Measurements from ENCODE around the gene PPM1J. TPM values are rescaled to one million over a fixed set of nuclear protein-coding genes. Genes with fewer than 3 reads are reported as not detected.

The PPM1J gene
- total RNA-seq, 1 experiment from 2014 or later: 0.51 TPM

DNA sequence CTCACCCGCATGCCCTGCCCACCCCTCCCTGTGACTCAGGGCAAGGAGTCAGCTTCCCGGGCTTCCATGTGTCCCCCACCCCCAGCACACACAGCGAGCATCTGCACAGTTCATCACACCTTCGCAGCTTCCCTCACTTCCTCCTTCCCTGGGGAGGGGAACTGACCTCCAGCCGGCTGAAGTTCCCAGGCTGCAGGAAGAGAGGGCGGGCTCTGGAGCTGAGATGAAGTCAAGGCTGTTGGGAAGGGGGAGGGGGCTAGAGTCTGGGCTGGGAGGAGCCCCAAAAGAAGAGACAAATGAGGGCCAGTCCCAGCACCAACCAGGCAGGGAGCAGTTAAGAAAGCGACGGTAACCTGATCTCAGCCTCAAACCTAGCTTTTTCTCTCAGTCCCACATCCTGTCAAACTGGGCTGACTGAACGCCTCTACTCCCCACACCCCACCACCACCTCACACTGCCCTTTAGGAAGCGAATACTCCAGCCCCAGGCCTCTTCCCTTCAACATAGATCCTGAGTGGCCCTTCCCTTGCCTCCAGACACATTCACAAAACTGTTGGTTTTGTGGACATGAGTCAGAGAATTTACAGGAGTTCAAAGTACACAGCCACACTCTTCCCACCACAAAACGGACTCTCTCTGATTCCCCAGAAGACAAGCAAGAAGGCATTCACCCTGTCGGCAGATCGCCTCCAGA lies 10.1 kb downstream of the PPM1J start:
- Histone ChIP-seq H3K9me3 (ENCODE audit: control insufficient read depth, insufficient read depth, low read depth, low read length) (no peaks in the 10 kb centered on the region), H3K27me3 (ENCODE audit: control insufficient read depth, insufficient read depth, low read length) (no peaks in the 10 kb centered on the region), H3K4me3 (ENCODE audit: low read depth in 2 of 2, low read length in 2 of 2) (peak overlapping the region; percentile 76 to 77), H3K36me3 (ENCODE audit: control insufficient read depth, insufficient read depth, low read length) (peaks cover 2% of the 10 kb centered on the region), H3K4me1 (ENCODE audit: control insufficient read depth, insufficient read depth, low read length) (peaks cover 47% of the 10 kb centered on the region), H3K27ac (ENCODE audit: low read length) (peak overlapping the region; percentile 71)
- BruUV-seq (replicated peaks): no TSS peak
- in situ Hi-C loops (cut with HindIII; ENCODE audit: low pct_unique_long_range_greater_than_20kb, low sequenced_read_pairs): no loop called here
- intact Hi-C loops (cut with micrococcal nuclease; ENCODE audit: unreplicated experiment): no loop called here
- DNase-seq (ENCODE audit: low read depth, low spot score) (no peak), ATAC-seq (peak; percentile 60)
- TF ChIP-seq TCF7L2 (IDR thresholded peaks at IDR 0.05; ENCODE audit: low read depth, low read length) (no peak), POLR2AphosphoS5 (IDR thresholded peaks at IDR 0.05; ENCODE audit: low read depth, low read length) (no peak; the same call in 1 of the 2 replicates), SIN3A (IDR thresholded peaks at IDR 0.05; ENCODE audit: borderline replicate concordance, insufficient read depth, low read depth, low read length) (no peak)
- TF ChIP-seq, protein P1, sequence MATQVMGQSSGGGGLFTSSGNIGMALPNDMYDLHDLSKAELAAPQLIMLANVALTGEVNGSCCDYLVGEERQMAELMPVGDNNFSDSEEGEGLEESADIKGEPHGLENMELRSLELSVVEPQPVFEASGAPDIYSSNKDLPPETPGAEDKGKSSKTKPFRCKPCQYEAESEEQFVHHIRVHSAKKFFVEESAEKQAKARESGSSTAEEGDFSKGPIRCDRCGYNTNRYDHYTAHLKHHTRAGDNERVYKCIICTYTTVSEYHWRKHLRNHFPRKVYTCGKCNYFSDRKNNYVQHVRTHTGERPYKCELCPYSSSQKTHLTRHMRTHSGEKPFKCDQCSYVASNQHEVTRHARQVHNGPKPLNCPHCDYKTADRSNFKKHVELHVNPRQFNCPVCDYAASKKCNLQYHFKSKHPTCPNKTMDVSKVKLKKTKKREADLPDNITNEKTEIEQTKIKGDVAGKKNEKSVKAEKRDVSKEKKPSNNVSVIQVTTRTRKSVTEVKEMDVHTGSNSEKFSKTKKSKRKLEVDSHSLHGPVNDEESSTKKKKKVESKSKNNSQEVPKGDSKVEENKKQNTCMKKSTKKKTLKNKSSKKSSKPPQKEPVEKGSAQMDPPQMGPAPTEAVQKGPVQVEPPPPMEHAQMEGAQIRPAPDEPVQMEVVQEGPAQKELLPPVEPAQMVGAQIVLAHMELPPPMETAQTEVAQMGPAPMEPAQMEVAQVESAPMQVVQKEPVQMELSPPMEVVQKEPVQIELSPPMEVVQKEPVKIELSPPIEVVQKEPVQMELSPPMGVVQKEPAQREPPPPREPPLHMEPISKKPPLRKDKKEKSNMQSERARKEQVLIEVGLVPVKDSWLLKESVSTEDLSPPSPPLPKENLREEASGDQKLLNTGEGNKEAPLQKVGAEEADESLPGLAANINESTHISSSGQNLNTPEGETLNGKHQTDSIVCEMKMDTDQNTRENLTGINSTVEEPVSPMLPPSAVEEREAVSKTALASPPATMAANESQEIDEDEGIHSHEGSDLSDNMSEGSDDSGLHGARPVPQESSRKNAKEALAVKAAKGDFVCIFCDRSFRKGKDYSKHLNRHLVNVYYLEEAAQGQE (IDR thresholded peaks at IDR 0.05; ENCODE audit: insufficient read depth in 1 of 2, low read depth in 2 of 2, low read length in 1 of 2): no peak
- TF ChIP-seq, protein P2, sequence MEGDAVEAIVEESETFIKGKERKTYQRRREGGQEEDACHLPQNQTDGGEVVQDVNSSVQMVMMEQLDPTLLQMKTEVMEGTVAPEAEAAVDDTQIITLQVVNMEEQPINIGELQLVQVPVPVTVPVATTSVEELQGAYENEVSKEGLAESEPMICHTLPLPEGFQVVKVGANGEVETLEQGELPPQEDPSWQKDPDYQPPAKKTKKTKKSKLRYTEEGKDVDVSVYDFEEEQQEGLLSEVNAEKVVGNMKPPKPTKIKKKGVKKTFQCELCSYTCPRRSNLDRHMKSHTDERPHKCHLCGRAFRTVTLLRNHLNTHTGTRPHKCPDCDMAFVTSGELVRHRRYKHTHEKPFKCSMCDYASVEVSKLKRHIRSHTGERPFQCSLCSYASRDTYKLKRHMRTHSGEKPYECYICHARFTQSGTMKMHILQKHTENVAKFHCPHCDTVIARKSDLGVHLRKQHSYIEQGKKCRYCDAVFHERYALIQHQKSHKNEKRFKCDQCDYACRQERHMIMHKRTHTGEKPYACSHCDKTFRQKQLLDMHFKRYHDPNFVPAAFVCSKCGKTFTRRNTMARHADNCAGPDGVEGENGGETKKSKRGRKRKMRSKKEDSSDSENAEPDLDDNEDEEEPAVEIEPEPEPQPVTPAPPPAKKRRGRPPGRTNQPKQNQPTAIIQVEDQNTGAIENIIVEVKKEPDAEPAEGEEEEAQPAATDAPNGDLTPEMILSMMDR (IDR thresholded peaks at IDR 0.05): no peak
- ChIA-PET CTCF (interaction anchor here (0.7 kb wide), 1 partner anchor 8 kb away, joined by 5 read pairs; no protein-coding TSS in a partner anchor), POLR2A (interaction anchor here (0.5 kb wide), 1 partner anchor 62 kb away, joined by 3 read pairs; no protein-coding TSS in a partner anchor)

DNA sequence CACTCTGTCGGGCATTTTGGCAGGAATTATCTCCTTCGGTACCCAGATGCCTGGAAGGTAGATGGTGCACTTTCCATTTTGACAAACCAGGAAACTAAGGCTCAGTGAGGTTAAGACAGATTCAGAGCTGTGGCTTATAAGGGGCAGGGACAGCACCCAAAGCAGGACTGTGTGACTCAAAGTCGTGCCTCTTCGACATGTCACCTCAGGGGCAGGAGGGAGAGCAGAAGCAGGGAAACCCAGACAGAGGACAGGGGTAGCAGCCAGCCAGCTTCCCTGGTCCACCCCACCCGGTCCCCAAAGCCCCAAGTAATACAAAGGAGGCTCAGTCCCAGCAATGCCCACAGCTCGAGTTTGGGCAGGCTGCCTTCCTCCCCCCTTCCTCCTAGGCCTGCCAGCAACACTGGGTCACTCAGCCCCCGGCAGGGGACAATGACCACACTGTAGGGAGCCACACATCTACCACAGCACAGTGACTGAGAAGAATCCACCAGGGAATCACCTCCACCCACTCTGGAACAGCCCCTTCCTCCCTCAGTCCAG lies 10.7 kb downstream of the PPM1J start:
- Histone ChIP-seq H3K4me3 (ENCODE audit: low read depth in 2 of 2, low read length in 2 of 2) (peak overlapping the region; percentile 76 to 77), H3K9me3 (ENCODE audit: control insufficient read depth, insufficient read depth, low read depth, low read length) (no peaks in the 10 kb centered on the region), H3K27me3 (ENCODE audit: control insufficient read depth, insufficient read depth, low read length) (no peaks in the 10 kb centered on the region), H3K4me1 (ENCODE audit: control insufficient read depth, insufficient read depth, low read length) (peaks cover 53% of the 10 kb centered on the region), H3K36me3 (ENCODE audit: control insufficient read depth, insufficient read depth, low read length) (peaks cover 2% of the 10 kb centered on the region), H3K27ac (ENCODE audit: low read length) (peak overlapping the region; percentile 71)
- CTCF ChIA-PET: interaction anchor here (0.7 kb wide), 1 partner anchor 9 kb away, joined by 5 read pairs; no protein-coding TSS in a partner anchor
- POLR2A ChIA-PET: interaction anchor here (0.5 kb wide), 1 partner anchor 62 kb away, joined by 3 read pairs; no protein-coding TSS in a partner anchor
- no peak for ATAC-seq
- in situ Hi-C loops (cut with HindIII; ENCODE audit: low pct_unique_long_range_greater_than_20kb, low sequenced_read_pairs) (no loop called here), intact Hi-C loops (cut with micrococcal nuclease; ENCODE audit: unreplicated experiment) (no loop called here)
- no peak for TF ChIP-seq TCF7L2 (IDR thresholded peaks at IDR 0.05; ENCODE audit: low read depth, low read length)
- TF ChIP-seq POLR2AphosphoS5 (IDR thresholded peaks at IDR 0.05; ENCODE audit: low read depth, low read length): no peak
- TF ChIP-seq, protein P1 (IDR thresholded peaks at IDR 0.05; ENCODE audit: insufficient read depth in 1 of 2, low read depth in 2 of 2, low read length in 1 of 2): no peak
- TF ChIP-seq, protein P2 (IDR thresholded peaks at IDR 0.05): no peak
- no peak for TF ChIP-seq SIN3A (IDR thresholded peaks at IDR 0.05; ENCODE audit: borderline replicate concordance, insufficient read depth, low read depth, low read length)
- no peak for DNase-seq (ENCODE audit: low read depth, low spot score)
- BruUV-seq (replicated peaks): no TSS peak

All from Panc1 (cell line).